ENCODE results near the gene VPS16. TPM values are rescaled to one million over a fixed set of nuclear protein-coding genes. Genes with fewer than 3 reads are reported as not detected.
A peak's percentile ranks its signal among the peaks of the same experiment; 100 is the strongest.

VPS16 gene
- total RNA-seq, 3 donors from 2014 or later (not counting 1 experiment from before 2014, with no cell fraction given), result 108 to 118 (median 109) TPM

DNA sequence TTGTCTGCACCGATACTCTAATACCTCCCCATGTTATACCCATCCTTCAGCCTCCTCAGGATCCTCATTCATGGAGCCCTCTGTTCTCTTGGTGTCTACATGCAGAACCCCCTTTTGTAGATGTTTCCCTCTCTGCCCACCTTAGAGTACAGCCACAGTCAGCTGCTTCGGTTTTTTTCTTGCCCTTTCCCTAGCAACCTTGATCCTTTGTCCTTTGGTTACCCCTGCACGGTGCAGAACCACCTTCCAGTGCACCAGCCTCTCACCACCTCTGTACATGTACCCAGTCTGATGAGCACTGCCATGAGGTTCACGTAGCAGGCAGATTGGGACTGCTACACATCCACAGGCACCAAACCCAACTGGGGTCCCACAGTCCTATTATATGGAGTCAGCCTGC is 7.3 kb downstream of the VPS16 start:
- Histone ChIP-seq H3K27ac (ENCODE audit: low read length) (no peak overlapping the region), H3K36me3 (ENCODE audit: control insufficient read depth, insufficient read depth, low read length) (peaks cover 4% of the 10 kb centered on the region), H3K4me3 (ENCODE audit: low read length) (no peak overlapping the region), H3K4me1 (ENCODE audit: control insufficient read depth, insufficient read depth, low read length) (peaks cover 18% of the 10 kb centered on the region), H3K27me3 (ENCODE audit: control insufficient read depth, insufficient read depth, low read length) (no peaks in the 10 kb centered on the region), H3K9me3 (ENCODE audit: control insufficient read depth, insufficient read depth, low read length) (no peaks in the 10 kb centered on the region)
- Mint-ChIP-seq H3K4me1 (peaks cover 35 to 51% of the 10 kb centered on the region in 2 donors), H3K27ac (peak overlapping the region in 1 of 2 donors; percentile 58), H3K27me3 (ENCODE audit: low read depth in 2 of 2) (no peaks in the 10 kb centered on the region), H3K36me3 (no peaks in the 10 kb centered on the region), H3K9me3 (no peaks in the 10 kb centered on the region), H3K4me3 (no peak overlapping the region)
- WGBS (ENCODE audit: insufficient coverage), result 94% methylated on average over 4 of the region's 4 CpGs
- DNase-seq, result no peak
- TF ChIP-seq, protein P1, sequence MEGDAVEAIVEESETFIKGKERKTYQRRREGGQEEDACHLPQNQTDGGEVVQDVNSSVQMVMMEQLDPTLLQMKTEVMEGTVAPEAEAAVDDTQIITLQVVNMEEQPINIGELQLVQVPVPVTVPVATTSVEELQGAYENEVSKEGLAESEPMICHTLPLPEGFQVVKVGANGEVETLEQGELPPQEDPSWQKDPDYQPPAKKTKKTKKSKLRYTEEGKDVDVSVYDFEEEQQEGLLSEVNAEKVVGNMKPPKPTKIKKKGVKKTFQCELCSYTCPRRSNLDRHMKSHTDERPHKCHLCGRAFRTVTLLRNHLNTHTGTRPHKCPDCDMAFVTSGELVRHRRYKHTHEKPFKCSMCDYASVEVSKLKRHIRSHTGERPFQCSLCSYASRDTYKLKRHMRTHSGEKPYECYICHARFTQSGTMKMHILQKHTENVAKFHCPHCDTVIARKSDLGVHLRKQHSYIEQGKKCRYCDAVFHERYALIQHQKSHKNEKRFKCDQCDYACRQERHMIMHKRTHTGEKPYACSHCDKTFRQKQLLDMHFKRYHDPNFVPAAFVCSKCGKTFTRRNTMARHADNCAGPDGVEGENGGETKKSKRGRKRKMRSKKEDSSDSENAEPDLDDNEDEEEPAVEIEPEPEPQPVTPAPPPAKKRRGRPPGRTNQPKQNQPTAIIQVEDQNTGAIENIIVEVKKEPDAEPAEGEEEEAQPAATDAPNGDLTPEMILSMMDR (IDR thresholded peaks at IDR 0.05), result no peak
- no peak for ATAC-seq
- intact Hi-C loops (cut with micrococcal nuclease), result no loop called here

DNA sequence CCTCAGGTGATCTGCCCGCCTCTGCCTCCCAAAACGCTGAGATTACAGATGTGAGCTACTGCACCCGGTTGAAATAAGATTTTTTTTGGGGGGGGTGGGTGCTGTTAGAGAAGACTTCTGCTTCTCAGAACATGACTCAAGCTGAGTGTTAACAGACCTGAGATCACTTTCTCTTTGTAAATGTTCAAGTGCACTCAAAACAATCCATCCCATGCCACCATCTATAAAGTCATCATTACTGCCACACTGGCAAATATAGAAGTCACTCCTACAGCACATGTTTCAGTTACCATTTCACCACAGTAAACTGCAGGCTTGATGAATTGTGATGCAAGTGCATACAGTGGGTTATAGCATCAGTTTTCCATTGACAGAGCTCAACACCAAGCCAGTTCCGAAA is 9.0 kb downstream of the VPS16 start:
- peak overlapping the region in 1 of 2 donors; percentile 90 for H3K27ac Mint-ChIP-seq
- no peaks in the 10 kb centered on the region for H3K36me3 ChIP-seq (ENCODE audit: control insufficient read depth, insufficient read depth, low read length)
- intact Hi-C loops (cut with micrococcal nuclease), result no loop called here
- peaks cover 25 to 50% of the 10 kb centered on the region in 2 donors for H3K4me1 Mint-ChIP-seq
- no peaks in the 10 kb centered on the region for H3K36me3 Mint-ChIP-seq
- no peak overlapping the region for H3K4me3 Mint-ChIP-seq
- no peak overlapping the region for H3K4me3 ChIP-seq (ENCODE audit: low read length)
- peaks cover 23% of the 10 kb centered on the region for H3K4me1 ChIP-seq (ENCODE audit: control insufficient read depth, insufficient read depth, low read length)
- H3K27ac ChIP-seq (ENCODE audit: low read length), result no peak overlapping the region
- WGBS (ENCODE audit: insufficient coverage), result 91% methylated on average over 4 of the region's 4 CpGs
- TF ChIP-seq, protein P1 (IDR thresholded peaks at IDR 0.05), result no peak
- no peaks in the 10 kb centered on the region for H3K9me3 ChIP-seq (ENCODE audit: control insufficient read depth, insufficient read depth, low read length)
- ATAC-seq (no peak), DNase-seq (no peak)
- no peaks in the 10 kb centered on the region for H3K27me3 Mint-ChIP-seq (ENCODE audit: low read depth in 2 of 2)
- no peaks in the 10 kb centered on the region for H3K9me3 Mint-ChIP-seq
- H3K27me3 ChIP-seq (ENCODE audit: control insufficient read depth, insufficient read depth, low read length), result no peaks in the 10 kb centered on the region

DNA sequence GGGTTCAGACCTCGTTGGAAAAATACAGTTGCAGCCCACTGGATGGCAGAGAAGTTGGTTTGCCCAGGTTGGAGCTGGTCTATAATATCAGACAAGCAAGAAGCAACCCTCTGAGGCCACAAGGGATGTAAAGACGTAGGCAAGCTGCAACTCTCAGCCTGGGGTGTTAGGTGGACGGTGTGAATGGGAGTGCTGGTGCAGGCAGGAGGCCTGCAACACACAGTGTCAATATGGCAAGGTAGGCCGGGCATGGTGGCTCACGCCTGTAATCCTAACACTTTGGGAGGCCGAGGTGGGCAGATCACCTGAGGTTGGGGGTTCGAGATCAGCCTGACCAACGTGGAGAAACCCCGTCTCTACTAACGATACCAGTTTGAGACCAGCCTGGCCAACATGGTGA is 10.5 kb downstream of the VPS16 start:
- Mint-ChIP-seq H3K27me3 (ENCODE audit: low read depth in 2 of 2) (no peaks in the 10 kb centered on the region), H3K36me3 (no peaks in the 10 kb centered on the region), H3K4me1 (peaks cover 21 to 42% of the 10 kb centered on the region in 2 donors), H3K27ac (peak overlapping the region; percentile 88 to 90), H3K9me3 (no peaks in the 10 kb centered on the region), H3K4me3 (peak overlapping the region; percentile 37)
- ATAC-seq (peak in 2 of 3 donors; percentile 14 to 25), DNase-seq (peak in 1 of 2 donors; percentile 26)
- WGBS (ENCODE audit: insufficient coverage), result 77% methylated on average over 10 of the region's 10 CpGs
- Histone ChIP-seq H3K27ac (ENCODE audit: low read length) (no peak overlapping the region), H3K27me3 (ENCODE audit: control insufficient read depth, insufficient read depth, low read length) (no peaks in the 10 kb centered on the region), H3K9me3 (ENCODE audit: control insufficient read depth, insufficient read depth, low read length) (no peaks in the 10 kb centered on the region), H3K4me3 (ENCODE audit: low read length) (no peak overlapping the region), H3K4me1 (ENCODE audit: control insufficient read depth, insufficient read depth, low read length) (peaks cover 23% of the 10 kb centered on the region), H3K36me3 (ENCODE audit: control insufficient read depth, insufficient read depth, low read length) (no peaks in the 10 kb centered on the region)
- intact Hi-C loops (cut with micrococcal nuclease), result loop anchor here (5.0 kb wide), 2 partner anchors 109 to 151 kb away; no protein-coding TSS in a partner anchor
- TF ChIP-seq, protein P1 (IDR thresholded peaks at IDR 0.05), result no peak

DNA sequence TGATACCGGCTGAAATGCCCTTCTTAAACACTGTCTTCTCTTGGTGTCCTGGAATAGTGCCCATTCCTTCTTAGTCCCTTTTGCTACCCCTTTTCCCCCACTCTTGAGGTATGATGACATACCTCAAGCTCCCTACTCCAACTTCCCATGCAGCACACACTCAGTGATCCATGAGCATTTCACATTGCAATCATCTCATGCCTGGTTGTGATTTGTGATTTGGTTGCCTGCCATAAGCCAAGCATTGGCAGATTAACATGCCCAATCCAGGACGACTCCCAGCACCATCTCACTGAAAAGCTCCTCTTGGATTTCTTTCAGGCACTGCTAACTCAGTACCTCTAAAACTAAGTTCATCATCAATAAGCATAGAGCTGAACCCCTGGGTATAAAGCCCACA is 18.0 kb downstream of the VPS16 start:
- no peak overlapping the region for H3K4me3 ChIP-seq (ENCODE audit: low read length)
- intact Hi-C loops (cut with micrococcal nuclease), result no loop called here
- peaks cover 0 to 20% of the 10 kb centered on the region in 2 donors for H3K4me1 Mint-ChIP-seq
- peaks cover 11% of the 10 kb centered on the region for H3K4me1 ChIP-seq (ENCODE audit: control insufficient read depth, insufficient read depth, low read length)
- H3K36me3 Mint-ChIP-seq, result no peaks in the 10 kb centered on the region
- H3K9me3 Mint-ChIP-seq, result no peaks in the 10 kb centered on the region
- TF ChIP-seq, protein P1 (IDR thresholded peaks at IDR 0.05), result no peak
- no peaks in the 10 kb centered on the region for H3K9me3 ChIP-seq (ENCODE audit: control insufficient read depth, insufficient read depth, low read length)
- no peaks in the 10 kb centered on the region for H3K27me3 ChIP-seq (ENCODE audit: control insufficient read depth, insufficient read depth, low read length)
- H3K36me3 ChIP-seq (ENCODE audit: control insufficient read depth, insufficient read depth, low read length), result peaks cover 29% of the 10 kb centered on the region
- no peak overlapping the region for H3K4me3 Mint-ChIP-seq
- no peak for ATAC-seq
- no peaks in the 10 kb centered on the region for H3K27me3 Mint-ChIP-seq (ENCODE audit: low read depth in 2 of 2)
- DNase-seq, result no peak
- no peak overlapping the region for H3K27ac Mint-ChIP-seq
- WGBS (ENCODE audit: insufficient coverage), result 100% methylated on average over 2 of the region's 2 CpGs
- H3K27ac ChIP-seq (ENCODE audit: low read length), result no peak overlapping the region
